Tongue (tissue), 2 donors: ENCODE results near the gene GPR25. TPM values are rescaled to one million over a fixed set of nuclear protein-coding genes. Genes with fewer than 3 reads are reported as not detected.
A peak's percentile ranks its signal among the peaks of the same experiment; 100 is the strongest.

Experiments used
- DNase-seq: peaks from one replicate; pipeline ENCODE4 v3.0.0-alpha.2; 2015
- total RNA-seq: library from RNA; depleted of rRNA; stranded (reverse); fragments of >200 nt; gene quantifications from one replicate; pipeline ENCODE4 v1.2.3, GENCODE V29; 2014

GPR25 gene
- total RNA-seq, 1 donor from 2014 or later: not detected

DNA sequence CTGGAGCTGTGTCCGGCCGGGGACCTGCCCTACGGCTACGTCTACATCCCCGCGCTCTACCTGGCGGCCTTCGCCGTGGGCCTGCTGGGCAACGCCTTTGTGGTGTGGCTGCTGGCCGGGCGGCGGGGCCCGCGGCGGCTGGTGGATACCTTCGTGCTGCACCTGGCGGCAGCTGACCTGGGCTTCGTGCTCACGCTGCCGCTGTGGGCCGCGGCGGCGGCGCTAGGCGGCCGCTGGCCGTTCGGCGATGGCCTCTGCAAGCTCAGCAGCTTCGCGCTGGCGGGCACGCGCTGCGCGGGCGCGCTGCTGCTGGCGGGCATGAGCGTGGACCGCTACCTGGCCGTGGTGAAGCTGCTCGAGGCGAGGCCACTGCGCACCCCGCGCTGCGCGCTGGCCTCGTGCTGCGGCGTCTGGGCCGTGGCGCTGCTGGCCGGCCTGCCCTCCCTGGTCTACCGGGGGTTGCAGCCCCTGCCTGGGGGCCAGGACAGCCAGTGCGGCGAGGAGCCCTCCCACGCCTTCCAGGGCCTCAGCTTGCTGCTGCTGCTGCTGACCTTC is 412 bp downstream of the GPR25 start:
- peak; percentile 30 for DNase-seq

DNA sequence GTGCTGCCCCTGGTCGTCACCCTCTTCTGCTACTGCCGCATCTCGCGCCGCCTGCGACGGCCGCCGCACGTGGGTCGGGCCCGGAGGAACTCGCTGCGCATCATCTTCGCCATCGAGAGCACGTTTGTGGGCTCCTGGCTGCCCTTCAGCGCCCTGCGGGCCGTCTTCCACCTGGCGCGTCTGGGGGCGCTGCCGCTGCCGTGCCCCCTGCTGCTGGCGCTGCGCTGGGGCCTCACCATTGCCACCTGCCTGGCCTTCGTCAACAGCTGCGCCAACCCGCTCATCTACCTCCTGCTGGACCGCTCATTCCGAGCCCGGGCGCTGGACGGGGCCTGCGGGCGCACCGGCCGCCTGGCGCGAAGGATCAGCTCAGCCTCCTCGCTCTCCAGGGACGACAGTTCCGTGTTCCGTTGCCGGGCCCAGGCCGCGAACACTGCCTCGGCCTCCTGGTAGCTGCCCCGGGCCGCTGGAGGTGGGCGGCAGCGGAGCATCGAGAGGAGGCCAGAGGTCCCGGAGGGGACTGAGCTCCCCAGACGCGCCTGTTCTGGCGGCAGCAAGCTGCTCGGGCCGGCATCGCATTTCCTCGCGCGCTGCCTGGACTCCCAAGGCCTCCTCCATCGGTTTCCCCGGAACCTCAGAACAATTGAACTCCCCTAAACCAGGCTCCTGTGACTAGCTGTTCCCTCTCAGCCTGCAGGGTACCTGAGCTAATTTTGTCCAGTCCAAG is 1.1 kb downstream of the GPR25 start:
- peak; percentile 22 for DNase-seq

DNA sequence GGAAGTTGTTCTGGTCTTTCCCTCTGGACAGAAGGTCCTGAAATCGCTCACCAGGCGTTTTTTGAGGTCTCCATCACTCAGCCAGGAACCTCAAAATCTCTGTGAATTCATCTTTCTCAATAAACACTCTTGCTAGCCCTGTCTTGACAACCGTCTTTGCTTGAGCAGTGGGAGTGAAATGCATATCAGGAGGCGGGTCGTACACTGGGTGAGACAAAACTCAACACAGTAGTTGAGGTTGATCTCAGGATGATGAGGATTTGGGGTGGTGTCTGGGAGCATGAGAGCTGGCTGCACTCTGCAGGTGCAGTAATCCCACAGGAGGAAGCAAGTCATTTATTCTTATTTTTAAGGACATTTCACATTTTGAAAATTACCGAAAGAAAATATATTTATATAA is 1.9 kb downstream of the GPR25 start:
- DNase-seq: no peak

DNA sequence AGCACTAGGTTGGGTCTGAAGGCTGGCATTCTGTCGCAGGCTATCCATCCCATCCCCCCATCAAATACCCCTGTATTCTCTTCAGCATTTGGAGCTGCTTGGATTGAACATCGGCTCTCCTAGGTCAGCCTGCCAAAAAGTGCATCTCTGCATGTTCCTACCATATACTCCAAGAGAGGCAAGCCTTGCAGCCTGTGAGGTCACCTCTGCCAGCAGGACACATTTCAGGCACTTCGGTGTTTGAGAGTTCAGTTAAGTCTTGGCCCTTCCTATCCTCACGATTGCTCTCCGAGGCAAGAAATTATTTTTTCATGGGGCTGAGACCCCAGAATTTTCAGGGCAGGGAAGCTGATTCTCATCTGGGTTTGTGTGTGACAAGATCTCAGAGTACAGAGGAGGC is 2.6 kb downstream of the GPR25 start:
- no peak for DNase-seq

DNA sequence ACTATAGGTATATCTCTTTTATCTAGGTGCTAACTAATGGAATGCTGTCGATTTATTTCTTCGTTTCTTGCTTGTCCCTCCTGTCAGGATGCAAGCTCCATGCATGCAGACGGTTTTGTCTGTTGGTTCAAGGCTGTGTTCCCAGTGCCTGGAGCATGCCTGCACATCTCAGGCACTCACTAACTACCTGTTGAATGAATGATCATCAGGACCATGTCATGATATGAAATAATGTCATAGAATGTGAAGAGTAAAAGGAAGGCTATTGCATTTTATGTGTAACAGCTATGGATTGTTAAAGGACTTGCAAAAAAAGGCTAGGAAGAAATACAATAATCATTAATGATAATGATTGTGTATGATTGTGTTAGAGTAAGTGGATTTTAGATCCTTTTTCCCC is 4.2 kb downstream of the GPR25 start:
- DNase-seq: no peak

DNA sequence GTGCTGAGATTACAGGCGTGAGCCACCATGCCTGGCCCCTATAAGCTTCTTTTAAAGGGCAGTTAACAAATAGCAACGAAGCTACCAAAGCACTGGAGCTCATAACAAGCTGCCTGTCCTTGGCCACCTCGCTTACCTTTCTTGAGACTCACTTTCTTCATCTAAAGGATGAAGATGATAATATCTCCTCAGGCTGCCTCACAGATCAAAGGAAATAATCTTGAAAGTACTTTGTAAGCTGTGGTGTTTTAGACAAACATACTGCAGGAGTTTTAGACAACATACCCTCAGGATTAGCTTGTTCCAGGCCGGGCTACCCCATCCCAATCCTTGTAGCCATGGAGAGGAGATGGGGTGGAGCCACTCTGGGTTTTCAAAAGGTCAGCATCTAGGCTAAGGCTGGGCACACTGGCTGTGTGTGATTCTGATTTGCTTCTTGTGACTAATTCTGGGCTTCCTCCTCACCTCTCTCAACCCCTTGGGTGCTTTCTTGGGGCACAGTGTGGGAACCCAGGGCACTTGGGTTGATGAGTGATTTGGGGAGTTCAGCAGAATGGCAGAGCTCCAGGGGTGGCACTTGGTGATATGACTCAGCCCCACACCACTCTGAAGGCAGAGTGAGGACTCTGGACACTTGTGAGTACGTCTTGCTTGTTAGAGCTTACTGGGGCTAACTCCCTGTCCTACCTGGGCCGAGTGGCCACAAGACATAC is 5.2 kb downstream of the GPR25 start:
- no peak for DNase-seq

DNA sequence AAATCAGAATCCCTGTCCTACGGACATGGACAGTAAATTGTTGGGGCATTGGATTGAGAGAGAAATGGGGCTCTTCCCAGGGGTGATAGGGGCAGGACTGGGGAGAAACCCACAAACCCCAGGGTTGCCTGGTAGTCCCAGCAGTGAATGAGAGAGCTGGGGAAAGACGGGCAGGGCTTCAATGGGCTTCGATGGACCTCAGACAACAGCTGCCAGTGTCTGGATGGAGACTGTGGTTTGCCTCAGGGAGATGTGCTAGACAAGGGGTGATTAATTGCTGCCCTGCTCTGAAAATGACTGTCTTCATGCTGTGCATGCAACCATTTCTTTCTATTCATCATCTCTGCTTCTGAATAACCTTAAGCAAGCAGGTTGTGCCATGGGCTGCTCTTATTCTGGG is 7.4 kb downstream of the GPR25 start:
- DNase-seq: no peak

DNA sequence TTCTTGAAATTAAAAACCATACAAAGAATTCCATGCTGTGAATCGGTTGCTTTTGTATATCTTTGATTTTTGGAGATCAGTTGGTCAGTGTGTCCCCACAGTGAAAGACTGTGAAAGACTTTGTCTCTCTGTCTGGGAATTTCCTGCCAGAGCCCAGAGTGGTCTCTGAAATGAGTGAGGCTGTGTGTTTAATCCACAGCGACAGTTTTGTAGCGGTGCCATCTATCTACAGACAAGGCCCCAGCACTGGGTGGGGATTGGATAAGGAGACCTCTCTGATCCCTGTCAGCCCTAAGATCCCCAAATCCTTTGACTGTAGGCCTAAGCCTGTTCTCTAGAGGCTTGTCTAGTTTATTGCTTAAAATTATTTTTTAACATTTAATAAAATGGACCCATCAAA is 10.3 kb downstream of the GPR25 start:
- no peak for DNase-seq

DNA sequence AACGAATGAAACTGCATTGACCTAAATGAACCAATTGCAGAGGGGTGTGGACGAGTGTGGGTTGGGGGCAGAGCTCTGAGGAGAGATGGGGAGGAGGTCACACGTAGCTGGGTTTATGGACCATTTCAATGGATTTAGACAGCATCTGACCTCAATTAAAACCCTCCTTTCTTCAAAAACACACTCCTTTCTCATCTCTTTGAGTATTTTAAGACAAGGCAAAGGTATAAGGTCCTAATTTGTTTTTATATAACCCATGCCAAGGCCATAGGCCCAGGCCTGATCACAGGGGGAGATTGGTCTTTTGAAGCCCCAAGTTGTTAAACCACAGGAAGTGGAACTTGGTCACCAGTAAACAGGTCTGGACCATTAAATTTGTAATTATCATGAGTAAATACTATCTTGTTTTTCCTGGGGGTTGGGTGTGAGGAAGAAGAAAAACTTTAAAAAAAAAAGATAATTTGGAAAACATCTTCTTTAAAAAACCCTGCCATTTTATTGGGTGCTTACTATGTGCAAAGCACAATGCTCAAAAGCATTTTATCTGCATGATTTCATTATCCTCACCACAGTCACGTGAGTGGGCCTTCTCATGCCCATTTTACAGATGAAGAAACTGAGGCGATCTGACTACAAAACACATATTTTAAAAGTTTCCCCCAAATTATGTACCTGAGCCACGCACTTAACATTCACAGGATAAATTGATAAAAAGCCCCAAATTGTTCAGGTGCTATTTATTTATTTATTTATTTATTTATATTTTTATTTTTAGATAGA is 13.0 kb downstream of the GPR25 start:
- DNase-seq: no peak

DNA sequence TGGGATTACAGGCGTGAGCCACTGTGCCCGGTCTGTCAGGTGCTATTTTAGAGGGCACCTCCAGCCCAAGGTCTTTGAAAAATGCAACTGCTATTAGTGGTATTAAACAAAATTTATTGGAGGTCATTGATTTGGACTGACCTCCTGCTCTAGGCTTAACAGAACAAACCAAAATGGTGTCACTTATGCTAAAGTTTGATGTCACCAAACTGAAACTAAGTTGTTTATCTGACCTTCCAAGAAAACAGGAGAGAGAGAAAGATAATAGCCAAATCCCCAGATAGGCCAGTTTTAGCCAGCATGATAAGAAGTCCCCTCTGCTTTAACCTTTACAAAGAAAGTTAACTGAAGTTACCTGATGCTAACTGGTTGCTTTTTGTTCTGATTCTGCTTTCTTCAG is 13.8 kb downstream of the GPR25 start:
- no peak for DNase-seq

DNA sequence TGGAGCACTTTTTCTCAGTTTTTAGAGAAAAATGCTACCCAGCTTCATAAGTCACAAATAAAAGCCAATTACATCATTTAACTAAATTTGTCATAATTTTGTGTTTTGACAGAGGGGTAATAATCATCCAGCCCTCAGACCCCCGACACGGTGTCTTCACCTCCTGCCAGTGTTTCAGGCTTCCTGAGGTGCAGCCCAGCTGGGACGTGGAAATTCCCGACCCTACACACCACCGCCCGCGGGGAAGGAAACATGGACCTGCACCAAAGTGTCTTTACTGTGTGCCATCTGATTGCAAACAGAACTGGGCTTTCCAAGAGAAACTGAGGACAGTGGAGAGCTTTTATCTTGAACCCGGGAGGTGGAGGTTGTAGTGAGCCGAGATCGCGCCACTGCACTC is 14.3 kb downstream of the GPR25 start:
- no peak for DNase-seq

DNA sequence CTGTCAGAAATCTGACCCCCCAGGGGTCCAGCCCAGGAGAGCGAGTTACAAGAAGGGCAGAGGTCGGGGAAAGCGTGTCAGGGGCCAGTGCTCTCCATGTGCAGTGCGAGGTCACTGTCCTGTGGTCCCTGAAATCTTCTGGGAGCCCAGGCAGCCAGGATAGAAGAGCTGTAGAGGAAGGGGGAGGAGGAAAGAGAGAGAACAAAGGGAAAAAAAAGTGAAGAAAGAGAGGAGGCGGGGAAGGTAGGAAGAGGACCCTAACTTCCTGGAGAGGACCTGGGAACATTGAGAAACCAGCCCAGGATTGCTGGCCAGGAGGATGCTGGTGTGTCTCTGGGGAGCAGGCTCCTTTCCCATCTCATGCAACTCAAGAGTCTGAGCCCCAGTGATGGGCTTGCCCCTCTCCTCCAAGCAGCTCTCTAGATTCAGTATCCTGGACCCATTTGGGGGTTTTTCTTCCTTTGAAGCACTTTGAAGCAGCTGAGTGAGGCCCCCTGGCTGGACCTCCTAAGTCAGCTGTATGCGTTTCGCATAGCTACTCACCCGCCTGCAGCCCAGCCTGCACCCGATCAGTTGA is 15.1 kb downstream of the GPR25 start:
- DNase-seq: no peak

DNA sequence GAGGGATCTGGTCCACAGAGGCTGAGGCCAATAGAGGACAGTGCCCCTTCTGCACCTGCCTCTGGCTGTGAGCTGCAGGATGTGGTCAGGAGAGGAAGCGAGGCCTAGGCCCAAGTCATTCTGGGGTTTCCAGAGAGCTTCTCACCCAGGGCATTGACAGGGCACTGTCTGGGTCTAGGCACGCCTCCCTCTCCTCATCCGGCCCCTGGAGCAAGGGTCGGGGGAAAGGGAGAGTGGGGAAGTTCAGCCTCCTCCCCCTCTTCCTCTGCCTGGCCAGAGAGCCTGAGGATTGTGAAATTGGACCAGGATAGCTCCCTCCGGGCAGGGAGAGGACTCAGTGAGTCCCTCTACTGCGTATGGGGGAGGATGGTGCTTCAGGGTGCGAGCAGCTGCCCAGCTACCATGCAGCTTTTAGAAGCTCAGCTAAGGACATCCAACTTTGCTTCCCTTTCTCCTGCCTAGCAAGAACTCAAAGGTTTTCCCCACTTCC is 15.6 kb downstream of the GPR25 start:
- DNase-seq: no peak

DNA sequence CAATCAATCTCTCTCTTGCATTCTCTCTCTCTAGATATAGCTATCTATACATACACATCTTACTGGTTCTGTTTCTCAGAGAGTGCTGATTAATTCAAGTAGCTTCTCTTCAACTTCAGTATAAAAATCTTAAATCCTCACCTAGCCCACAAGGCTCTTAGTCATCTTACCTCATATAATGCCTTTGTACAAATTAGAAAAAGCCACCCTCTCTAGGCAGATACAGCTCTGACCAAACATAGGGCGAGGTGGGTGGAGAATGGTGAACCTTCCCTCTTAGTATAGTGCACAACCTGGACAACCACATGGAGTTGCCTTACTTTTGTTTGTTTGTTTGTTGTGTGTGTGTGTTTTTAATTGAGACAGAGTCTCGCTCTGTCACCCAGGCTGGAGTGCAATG is 16.8 kb downstream of the GPR25 start:
- DNase-seq: no peak

DNA sequence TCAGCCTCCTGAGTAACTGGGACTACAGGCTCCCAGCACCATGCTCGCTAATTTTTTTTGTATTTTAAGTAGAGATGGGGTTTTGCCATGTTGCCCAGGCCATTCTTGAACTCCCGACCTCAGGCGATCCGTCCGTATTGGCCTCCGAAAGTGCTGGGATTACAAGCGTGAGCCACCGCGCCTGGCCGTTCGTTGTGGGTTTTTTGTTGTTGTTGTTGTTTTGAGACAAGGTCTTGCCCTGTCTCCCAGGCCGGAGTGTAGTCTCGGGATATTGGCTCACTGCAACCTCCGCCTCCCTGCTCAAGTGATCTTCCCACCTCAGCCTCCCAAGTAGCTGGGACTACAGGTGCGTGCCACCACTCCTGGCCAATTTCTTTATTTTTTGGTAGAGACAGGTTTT is 17.2 kb downstream of the GPR25 start:
- no peak for DNase-seq

DNA sequence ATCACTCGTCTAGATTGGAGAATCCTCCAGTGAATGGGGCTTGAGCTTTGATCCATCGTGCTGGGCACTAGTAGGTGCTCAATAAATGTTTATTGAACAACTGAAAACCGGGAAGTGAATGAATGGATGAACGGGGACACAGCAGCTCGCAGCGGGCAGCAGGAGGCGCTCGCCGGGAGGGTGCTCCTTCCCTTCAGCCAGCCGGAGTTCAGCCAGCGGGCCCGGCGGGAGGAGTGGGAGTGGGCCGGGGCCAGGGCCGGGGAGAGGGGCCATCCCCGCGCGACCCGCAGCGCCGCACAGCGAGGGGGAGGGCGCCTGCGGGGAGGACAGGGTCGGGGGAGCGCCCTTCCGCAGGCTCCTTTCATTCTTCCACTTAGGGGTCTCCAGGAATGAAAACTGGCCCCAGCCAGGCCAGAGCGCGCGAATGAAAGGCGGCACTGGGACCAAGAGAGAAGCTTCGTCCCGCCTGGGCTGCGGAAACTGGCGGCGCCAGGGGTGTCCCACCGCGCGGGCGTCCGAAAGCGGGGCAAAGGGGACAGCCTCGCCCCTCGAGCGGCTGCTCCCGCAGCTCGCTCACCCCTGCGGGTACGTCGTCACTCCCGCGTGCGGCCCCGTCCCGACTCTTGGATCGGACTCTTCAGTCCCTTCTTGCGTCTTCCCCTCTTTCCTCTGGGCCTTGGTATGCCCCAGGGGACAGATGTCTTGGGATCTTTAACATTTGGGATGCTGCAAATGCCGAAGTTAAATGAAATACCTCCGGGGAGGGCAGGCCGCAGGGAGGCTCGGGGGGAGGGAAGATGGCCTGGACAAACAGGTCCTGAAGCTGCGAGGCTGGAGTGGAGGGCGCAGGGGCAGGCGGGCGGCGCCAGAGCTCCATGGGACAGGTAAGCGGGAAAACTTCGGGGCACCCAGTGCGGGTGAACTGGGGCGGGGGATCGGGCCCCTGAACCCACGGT is 18.3 kb downstream of the GPR25 start:
- DNase-seq: peak; percentile 74

DNA sequence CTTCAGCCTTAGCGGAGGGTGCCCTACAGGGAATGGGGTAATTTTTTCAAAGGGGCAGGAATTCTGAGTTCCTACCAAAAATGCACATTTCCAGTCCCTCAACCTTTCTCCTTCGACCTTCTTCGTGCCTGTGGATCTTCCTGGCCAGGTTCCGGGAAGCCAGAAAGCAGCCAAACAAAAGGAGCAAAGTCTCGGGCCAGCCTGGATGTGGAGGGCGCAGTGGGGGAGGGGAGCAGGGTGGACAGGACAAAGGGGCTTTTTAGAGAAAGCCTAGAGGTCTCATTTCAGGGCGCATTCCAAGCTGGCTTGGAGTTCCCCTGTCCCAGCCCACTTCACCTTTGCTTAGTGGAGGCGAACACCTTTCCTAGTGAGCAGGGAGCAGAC is 19.0 kb downstream of the GPR25 start:
- peak; percentile 33 for DNase-seq

DNA sequence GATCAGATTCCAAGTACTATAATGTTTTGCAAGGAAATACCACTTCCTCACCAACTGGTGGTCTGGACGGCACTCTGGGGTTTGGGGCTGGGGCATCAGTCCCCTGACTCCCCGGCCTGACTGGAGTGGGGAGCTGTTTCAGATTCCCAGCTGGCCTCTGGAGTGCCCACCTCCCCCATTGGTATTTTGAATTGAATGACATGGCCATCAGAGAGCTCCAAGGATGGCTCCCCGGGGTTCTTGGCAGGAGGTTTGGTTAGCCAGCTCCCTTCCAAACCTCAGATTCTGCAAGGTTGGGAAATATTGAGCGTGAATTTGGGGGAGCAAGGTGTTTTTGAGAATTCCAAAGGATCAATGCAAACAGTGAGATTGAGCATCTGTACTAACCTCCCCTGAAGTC is 19.8 kb downstream of the GPR25 start:
- no peak for DNase-seq

DNA sequence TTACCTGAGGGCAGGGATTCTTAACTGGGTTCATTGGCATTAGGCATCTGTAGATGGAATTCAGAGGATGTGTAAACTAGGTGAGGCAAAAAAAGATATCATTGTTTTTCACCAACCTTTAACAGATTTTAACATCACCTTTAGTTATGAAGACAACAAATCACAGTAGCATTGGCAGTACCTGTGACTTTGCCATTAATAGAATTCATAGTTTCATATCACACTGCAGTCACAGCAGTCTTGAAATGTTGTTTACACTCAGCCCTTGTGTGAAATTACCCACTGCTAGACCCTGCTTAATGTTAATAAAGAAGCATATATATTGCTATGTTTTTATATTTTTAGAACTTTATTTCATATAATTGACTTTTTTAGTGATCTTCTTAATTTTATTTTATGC is 20.2 kb downstream of the GPR25 start:
- DNase-seq: no peak

DNA sequence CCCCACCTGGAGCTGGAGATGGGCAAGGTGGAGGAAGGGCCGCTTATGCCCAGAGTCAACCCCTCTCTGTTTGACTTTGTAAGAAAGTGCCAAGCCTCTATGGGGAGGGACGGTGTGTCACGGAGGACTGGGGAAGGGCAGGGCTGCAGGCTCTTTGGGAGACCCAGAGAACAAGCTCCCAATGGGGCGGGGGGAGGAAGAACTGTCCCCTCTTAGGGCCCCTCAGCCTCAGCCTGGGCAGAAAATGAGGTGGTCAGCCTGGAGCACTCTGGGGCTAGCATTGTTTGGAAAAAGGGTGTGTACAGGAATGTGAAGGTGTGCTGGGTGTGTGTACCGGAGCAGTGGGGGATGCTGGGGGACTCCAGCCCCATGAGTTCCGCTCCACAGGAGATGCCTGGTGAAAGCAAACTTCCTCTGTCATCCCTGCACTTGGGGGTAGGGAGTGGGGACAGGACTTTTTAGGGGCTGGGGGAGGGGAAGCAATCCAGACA is 20.7 kb downstream of the GPR25 start:
- no peak for DNase-seq
